ENCODE results near the gene SAP30BP.

DNA sequence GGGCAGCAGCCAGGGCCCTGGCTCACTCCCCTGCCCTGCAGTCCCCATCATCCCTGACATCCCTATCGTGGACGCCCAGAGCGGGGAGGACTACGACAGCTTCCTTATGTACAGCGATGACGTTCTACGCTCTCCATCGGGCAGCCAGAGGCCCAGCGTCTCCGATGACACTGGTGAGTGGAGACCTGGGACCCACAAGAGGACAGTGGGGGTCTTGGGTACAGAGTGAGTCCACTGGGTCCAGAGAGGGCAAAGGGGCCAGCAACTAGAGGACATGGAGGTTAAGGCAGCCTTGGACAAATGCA, 85.2 kb downstream of the SAP30BP start:
- TF ChIP-seq, protein P1, sequence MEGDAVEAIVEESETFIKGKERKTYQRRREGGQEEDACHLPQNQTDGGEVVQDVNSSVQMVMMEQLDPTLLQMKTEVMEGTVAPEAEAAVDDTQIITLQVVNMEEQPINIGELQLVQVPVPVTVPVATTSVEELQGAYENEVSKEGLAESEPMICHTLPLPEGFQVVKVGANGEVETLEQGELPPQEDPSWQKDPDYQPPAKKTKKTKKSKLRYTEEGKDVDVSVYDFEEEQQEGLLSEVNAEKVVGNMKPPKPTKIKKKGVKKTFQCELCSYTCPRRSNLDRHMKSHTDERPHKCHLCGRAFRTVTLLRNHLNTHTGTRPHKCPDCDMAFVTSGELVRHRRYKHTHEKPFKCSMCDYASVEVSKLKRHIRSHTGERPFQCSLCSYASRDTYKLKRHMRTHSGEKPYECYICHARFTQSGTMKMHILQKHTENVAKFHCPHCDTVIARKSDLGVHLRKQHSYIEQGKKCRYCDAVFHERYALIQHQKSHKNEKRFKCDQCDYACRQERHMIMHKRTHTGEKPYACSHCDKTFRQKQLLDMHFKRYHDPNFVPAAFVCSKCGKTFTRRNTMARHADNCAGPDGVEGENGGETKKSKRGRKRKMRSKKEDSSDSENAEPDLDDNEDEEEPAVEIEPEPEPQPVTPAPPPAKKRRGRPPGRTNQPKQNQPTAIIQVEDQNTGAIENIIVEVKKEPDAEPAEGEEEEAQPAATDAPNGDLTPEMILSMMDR (IDR thresholded peaks at IDR 0.05; ENCODE audit: low read depth, low read length, missing input control): no peak
- no peak for TF ChIP-seq RAD21 (IDR thresholded peaks at IDR 0.05)
- TF ChIP-seq, protein P2, sequence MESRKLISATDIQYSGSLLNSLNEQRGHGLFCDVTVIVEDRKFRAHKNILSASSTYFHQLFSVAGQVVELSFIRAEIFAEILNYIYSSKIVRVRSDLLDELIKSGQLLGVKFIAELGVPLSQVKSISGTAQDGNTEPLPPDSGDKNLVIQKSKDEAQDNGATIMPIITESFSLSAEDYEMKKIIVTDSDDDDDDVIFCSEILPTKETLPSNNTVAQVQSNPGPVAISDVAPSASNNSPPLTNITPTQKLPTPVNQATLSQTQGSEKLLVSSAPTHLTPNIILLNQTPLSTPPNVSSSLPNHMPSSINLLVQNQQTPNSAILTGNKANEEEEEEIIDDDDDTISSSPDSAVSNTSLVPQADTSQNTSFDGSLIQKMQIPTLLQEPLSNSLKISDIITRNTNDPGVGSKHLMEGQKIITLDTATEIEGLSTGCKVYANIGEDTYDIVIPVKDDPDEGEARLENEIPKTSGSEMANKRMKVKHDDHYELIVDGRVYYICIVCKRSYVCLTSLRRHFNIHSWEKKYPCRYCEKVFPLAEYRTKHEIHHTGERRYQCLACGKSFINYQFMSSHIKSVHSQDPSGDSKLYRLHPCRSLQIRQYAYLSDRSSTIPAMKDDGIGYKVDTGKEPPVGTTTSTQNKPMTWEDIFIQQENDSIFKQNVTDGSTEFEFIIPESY (IDR thresholded peaks at IDR 0.05): no peak
- TF ChIP-seq, protein P3, sequence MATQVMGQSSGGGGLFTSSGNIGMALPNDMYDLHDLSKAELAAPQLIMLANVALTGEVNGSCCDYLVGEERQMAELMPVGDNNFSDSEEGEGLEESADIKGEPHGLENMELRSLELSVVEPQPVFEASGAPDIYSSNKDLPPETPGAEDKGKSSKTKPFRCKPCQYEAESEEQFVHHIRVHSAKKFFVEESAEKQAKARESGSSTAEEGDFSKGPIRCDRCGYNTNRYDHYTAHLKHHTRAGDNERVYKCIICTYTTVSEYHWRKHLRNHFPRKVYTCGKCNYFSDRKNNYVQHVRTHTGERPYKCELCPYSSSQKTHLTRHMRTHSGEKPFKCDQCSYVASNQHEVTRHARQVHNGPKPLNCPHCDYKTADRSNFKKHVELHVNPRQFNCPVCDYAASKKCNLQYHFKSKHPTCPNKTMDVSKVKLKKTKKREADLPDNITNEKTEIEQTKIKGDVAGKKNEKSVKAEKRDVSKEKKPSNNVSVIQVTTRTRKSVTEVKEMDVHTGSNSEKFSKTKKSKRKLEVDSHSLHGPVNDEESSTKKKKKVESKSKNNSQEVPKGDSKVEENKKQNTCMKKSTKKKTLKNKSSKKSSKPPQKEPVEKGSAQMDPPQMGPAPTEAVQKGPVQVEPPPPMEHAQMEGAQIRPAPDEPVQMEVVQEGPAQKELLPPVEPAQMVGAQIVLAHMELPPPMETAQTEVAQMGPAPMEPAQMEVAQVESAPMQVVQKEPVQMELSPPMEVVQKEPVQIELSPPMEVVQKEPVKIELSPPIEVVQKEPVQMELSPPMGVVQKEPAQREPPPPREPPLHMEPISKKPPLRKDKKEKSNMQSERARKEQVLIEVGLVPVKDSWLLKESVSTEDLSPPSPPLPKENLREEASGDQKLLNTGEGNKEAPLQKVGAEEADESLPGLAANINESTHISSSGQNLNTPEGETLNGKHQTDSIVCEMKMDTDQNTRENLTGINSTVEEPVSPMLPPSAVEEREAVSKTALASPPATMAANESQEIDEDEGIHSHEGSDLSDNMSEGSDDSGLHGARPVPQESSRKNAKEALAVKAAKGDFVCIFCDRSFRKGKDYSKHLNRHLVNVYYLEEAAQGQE (IDR thresholded peaks at IDR 0.05): no peak
- TF ChIP-seq, protein P4, sequence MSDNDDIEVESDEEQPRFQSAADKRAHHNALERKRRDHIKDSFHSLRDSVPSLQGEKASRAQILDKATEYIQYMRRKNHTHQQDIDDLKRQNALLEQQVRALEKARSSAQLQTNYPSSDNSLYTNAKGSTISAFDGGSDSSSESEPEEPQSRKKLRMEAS (IDR thresholded peaks at IDR 0.05): no peak
